IMR-90 (cell line): ENCODE measurements around the gene MYH10.

Experiments used
- POLR2A ChIP-seq: IDR thresholded peaks from 2 replicates; pipeline ENCODE4 v1.6.1; 2012; ENCODE audit warnings: mild to moderate bottlenecking, low read depth, low read length
- SMC3 ChIP-seq: fragments of 150-350 bp; IDR thresholded peaks from 2 replicates; pipeline ENCODE4 v1.6.1; 2016; ENCODE audit warnings: low read depth, mild to moderate bottlenecking, antibody characterized with exemption, low read length, moderate library complexity
- TF ChIP-seq, protein P1 (sequence below): conservative IDR thresholded peaks from 2 replicates; pipeline ENCODE4 v1.5.1; 2012; ENCODE audit warnings: mild to moderate bottlenecking, low read depth, low read length, improper control_type of control experiment

DNA sequence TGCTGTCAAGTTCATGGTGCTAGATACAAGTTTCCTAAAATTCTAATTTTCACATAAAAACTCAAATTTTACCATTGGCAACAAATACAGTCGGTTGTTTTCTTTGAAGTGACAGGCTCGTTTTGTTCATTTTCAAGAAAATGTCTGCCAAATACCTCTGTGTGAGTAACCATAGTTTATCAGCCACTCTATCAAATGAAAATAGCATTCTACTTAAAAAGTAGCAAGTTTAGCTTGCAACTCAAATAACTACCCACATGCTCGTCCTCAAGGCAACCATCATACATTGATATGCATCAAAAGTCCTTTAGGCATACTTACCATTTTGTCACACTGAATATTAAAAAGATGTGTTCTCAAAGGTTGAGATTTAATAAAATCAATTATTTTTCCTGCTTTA lies 11.7 kb downstream of the MYH10 start:
- TF ChIP-seq, protein P1, sequence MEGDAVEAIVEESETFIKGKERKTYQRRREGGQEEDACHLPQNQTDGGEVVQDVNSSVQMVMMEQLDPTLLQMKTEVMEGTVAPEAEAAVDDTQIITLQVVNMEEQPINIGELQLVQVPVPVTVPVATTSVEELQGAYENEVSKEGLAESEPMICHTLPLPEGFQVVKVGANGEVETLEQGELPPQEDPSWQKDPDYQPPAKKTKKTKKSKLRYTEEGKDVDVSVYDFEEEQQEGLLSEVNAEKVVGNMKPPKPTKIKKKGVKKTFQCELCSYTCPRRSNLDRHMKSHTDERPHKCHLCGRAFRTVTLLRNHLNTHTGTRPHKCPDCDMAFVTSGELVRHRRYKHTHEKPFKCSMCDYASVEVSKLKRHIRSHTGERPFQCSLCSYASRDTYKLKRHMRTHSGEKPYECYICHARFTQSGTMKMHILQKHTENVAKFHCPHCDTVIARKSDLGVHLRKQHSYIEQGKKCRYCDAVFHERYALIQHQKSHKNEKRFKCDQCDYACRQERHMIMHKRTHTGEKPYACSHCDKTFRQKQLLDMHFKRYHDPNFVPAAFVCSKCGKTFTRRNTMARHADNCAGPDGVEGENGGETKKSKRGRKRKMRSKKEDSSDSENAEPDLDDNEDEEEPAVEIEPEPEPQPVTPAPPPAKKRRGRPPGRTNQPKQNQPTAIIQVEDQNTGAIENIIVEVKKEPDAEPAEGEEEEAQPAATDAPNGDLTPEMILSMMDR = no peak
- TF ChIP-seq SMC3 (no peak), POLR2A (no peak)
